Brain pericyte (primary cell): Measurements from ENCODE around the gene UBQLN3.

Experiments
- DNase-seq: peaks from one replicate; pipeline ENCODE4 v3.0.0-alpha.2; 2012; ENCODE audit warnings: low read depth, low spot score

The UBQLN3 gene

GRCh38 chr11:5505363-5506048, 4.3 kb downstream of the UBQLN3 start:
- DNase-seq, result no peak

GRCh38 chr11:5504403-5504921, 5.3 kb downstream of the UBQLN3 start:
- no peak for DNase-seq

GRCh38 chr11:5500393-5500801, 9.4 kb downstream of the UBQLN3 start:
- DNase-seq, result no peak

- DNase-seq, result no peak
Observed at GRCh38 chr11:5499671-5500070, 10.1 kb downstream of the UBQLN3 start.

GRCh38 chr11:5489576-5490357, 20.0 kb downstream of the UBQLN3 start:
- no peak for DNase-seq

GRCh38 chr11:5488798-5489399, 20.9 kb downstream of the UBQLN3 start:
- no peak for DNase-seq

GRCh38 chr11:5488385-5488784, 21.4 kb downstream of the UBQLN3 start, which contains the start of gene OR52D1:
Gene OR52D1 (plus strand): TSS chr11:5488685. CDS start chr11:5488707, 22 bp downstream.
- no peak for DNase-seq

- no peak for DNase-seq
Observed at GRCh38 chr11:5486421-5486820, 23.3 kb downstream of the UBQLN3 start.

- DNase-seq, result no peak
Observed at GRCh38 chr11:5486003-5486402, 23.8 kb downstream of the UBQLN3 start.

- DNase-seq, result no peak
Observed at GRCh38 chr11:5476186-5476819, 33.5 kb downstream of the UBQLN3 start.

- DNase-seq, result no peak
Observed at GRCh38 chr11:5473921-5474320, 35.8 kb downstream of the UBQLN3 start.

GRCh38 chr11:5467527-5467926, 42.2 kb downstream of the UBQLN3 start:
- no peak for DNase-seq

- DNase-seq, result no peak
Observed at GRCh38 chr11:5460983-5461621, 48.7 kb downstream of the UBQLN3 start.
